Measurements from ENCODE around the gene GALT.

Gene GALT

DNA sequence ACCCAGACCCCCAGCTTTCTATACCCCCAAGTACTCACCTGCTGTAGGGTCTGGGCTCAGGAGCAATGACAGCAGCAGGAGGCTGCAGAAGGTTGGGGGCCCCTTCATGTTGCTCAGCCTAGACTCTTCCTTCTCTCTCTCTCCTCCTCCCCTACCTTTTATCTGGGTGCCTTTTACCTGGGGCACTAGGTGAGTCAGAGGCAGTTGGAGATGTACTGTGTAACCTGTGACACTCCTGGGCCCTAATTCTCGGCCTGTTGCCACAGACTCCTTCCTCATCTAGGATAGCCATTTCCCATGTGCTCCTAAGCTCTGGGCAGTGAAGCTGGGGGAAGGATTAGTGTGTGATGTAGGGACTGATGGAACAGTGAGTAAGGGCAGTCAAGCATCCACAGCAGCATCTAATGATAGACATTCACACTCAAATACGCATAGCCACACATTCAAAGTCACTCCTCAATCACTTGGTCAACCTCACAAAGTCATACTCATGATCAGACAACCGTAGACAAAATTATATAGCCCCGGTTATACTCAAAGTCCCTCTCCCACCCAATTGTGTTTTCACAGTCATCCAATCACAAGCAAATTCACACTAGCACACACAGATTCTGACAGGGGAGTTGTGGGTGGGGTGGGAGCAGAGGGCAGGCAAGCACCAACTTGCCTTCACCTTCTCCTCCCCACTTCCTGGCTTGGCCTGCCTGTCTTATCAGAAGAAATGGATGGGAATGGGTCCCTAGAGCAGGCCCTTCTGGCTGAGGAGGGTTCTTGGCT lies 16.2 kb downstream of the GALT start, which contains the start of gene CCL27:
CCL27 (minus strand) TSS at position 132 of the 777 bp plus-strand sequence; CDS start at position 108, 24 bp downstream.
- H3K4me3 ChIP-seq (ENCODE audit: low read length): no peak within 1 kb of the TSS

DNA sequence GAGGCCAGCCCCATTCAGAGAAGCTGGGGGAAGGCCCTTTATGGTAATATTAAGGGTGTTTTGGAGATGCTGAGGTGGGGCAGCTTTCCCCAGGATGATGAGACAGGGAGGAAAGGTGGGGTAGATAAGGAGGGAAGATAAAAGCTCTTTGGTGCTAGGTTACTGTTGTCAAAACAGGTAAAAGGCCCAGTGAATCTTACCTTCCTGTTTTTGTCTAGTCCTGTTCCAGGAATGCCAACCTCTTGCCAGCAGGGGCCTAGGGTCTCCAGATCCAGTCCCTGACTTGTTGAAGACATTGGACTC lies 16.8 kb downstream of the GALT start:
- H3K4me3 ChIP-seq (ENCODE audit: low read length): no peak overlapping the region
- H3K36me3 ChIP-seq (ENCODE audit: control insufficient read depth, insufficient read depth, low read length): peaks cover 2% of the 10 kb centered on the region
- H3K4me1 ChIP-seq (ENCODE audit: control insufficient read depth, insufficient read depth, low read length): peaks cover 3% of the 10 kb centered on the region
- H3K27ac ChIP-seq (ENCODE audit: low read depth, low read length): no peak overlapping the region
- H3K9ac ChIP-seq (ENCODE audit: low read length): no peak overlapping the region
- no peaks in the 10 kb centered on the region for H3K27me3 ChIP-seq (ENCODE audit: control insufficient read depth, insufficient read depth, low read length)

More for the DNA sequence above, 16.2 kb downstream of the GALT start, which contains the start of gene CCL27:
- H3K27ac ChIP-seq (ENCODE audit: low read depth, low read length): no peak within 1 kb of the TSS
- no peaks in the 10 kb centered on the region for H3K36me3 ChIP-seq (ENCODE audit: control insufficient read depth, insufficient read depth, low read length)
- H3K4me1 ChIP-seq (ENCODE audit: control insufficient read depth, insufficient read depth, low read length): peaks cover 3% of the 10 kb centered on the region
- H3K9ac ChIP-seq (ENCODE audit: low read length): no peak within 1 kb of the TSS
- no peaks in the 10 kb centered on the region for H3K27me3 ChIP-seq (ENCODE audit: control insufficient read depth, insufficient read depth, low read length)

DNA sequence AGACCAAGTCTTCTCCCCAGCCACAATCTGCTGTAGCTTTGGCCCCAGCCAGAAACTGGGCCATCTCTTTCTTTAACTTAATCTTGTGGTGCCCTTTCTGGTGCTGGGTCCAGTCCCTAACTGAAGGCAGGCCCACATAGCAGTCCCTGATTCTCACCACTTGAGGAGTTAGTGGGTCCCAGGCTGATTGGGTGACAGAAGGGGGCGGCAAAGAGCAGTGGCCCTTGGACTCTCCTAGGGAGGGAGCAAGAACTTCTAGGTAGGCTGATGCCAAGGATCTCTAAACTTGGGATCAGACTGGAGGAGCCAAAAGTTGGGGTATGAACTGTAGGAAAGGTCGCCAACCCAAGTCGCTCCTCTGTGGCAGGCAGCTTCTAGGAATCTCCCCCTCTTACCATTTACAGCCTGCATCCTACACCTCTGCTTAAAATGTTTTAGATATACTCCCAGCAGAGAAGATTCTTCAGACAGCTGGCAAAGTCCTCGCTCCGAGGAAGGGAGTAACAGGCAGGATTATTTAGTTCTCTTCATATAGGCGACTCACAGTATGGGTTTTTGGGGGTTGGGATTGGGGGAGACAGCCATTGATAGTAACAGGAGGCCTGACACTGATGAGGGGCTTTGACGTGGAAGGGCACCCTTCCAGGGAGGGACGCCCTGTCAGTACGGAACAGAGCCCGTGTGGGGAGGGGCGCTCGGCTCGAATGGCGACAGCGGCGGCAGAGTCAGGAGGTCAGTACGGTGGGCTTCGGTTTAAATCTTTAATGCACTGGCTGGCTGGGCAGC lies 18.0 kb downstream of the GALT start:
- Histone ChIP-seq H3K36me3 (ENCODE audit: control insufficient read depth, insufficient read depth, low read length) (peaks cover 4% of the 10 kb centered on the region), H3K4me3 (ENCODE audit: low read length) (peak overlapping the region; percentile 72), H3K4me1 (ENCODE audit: control insufficient read depth, insufficient read depth, low read length) (peaks cover 3% of the 10 kb centered on the region), H3K27me3 (ENCODE audit: control insufficient read depth, insufficient read depth, low read length) (no peaks in the 10 kb centered on the region), H3K27ac (ENCODE audit: low read depth, low read length) (peak overlapping the region; percentile 99), H3K9ac (ENCODE audit: low read length) (peak overlapping the region; percentile 12)

DNA sequence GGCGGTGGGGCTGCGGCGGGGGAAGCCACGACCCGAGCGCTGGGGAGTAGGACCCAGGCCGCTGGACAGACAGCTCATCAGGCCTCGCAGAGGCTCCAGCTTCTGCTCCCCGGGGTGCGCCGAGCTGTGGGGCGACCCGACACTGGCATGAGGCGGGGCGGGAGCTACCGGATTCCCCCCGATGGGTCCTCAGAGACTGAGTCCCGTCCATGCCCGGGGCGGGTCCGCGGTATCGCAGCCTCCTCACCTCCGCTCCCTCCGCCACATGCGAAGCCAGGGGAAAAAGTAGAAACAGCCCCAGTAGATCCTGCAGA lies 18.5 kb downstream of the GALT start:
- H3K9ac ChIP-seq (ENCODE audit: low read length): peak overlapping the region; percentile 21
- peak overlapping the region; percentile 99 for H3K27ac ChIP-seq (ENCODE audit: low read depth, low read length)

DNA sequence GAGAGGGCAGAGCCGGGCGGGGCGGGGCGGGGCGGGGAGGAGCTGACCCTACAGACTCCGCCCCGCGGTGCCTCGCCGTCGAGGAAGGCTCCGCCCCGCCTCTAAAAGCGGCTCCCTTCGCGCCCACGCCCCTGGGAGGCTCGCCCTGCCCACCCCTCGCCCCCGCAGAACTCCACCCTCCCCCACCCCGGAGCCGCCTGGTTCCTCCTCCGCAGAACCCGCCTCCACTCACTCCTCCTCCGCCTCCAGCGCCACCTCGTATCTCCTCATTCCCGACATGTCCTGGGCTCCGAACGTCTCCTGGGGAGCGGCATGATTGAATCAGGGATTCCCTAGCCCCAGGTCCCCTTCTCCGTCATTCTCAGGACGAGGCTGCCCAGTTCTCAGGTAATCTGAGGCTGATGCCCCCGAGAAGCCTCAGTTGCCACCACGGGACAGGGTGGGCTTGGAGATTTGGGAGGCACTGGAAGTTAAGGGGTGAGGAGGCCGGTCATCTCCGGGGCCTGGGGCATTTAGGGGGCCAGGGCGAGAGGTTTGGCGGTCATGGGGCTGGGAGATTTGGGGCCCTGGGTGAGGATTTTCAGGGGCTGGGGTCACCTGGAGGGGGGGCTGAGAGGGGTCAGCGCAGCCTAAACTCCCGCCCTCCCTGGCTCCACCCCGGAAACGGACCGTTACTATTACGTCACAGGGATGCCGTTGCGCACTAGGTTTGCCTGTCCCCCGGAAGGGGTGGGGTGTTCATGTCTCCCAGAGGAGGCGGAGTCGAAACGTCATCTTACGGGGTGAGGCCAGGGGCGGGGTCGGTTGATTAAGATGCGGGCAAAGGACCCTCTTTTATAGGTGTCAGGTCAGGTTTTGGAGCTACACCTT lies 19.1 kb downstream of the GALT start:
- Histone ChIP-seq H3K36me3 (ENCODE audit: control insufficient read depth, insufficient read depth, low read length) (peaks cover 4% of the 10 kb centered on the region), H3K4me3 (ENCODE audit: low read length) (peak overlapping the region; percentile 92), H3K27ac (ENCODE audit: low read depth, low read length) (peak overlapping the region; percentile 99), H3K27me3 (ENCODE audit: control insufficient read depth, insufficient read depth, low read length) (no peaks in the 10 kb centered on the region), H3K9ac (ENCODE audit: low read length) (peak overlapping the region; percentile 97), H3K4me1 (ENCODE audit: control insufficient read depth, insufficient read depth, low read length) (peaks cover 3% of the 10 kb centered on the region)

More for the DNA sequence above, 18.5 kb downstream of the GALT start:
- Histone ChIP-seq H3K4me3 (ENCODE audit: low read length) (peak overlapping the region; percentile 72), H3K36me3 (ENCODE audit: control insufficient read depth, insufficient read depth, low read length) (peaks cover 4% of the 10 kb centered on the region), H3K4me1 (ENCODE audit: control insufficient read depth, insufficient read depth, low read length) (peaks cover 3% of the 10 kb centered on the region), H3K27me3 (ENCODE audit: control insufficient read depth, insufficient read depth, low read length) (no peaks in the 10 kb centered on the region)

DNA sequence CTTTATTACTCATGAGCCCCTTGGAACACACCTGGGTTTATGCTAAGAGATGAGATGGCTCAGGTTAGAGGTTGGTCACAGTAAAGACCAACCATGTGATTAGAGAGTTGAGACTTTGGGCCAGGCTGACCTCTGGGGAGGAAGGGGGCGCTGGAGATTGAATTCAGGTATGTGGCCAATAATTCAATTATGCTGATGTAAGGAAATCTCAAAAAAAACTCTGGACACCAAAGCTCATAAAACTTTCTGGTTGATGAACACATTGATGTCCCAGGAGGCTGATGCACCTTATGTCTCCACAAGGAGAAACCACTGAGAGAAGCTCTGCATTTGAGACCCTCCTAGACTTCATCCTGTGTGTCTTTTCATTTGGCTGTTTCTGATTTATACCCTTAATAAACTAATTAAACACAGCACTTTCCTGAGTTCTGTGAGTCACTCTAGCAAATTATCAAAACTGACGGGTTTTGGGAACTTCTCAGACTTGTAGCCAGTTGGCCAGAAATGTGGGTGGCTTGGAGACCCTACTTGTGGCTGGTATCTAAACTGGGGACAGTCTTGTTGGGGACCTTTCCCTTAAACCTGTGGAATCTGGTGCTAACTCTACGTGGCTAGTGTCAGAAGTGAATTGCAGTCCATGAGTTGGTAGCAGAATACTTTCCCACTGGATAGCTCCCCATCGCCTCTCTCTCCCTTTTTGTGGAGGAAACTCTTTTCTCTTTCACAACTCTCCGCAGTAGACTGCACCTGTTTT lies 23.5 kb downstream of the GALT start:
- Histone ChIP-seq H3K27ac (ENCODE audit: low read depth, low read length) (no peak overlapping the region), H3K4me1 (ENCODE audit: control insufficient read depth, insufficient read depth, low read length) (peaks cover 3% of the 10 kb centered on the region), H3K27me3 (ENCODE audit: control insufficient read depth, insufficient read depth, low read length) (no peaks in the 10 kb centered on the region), H3K36me3 (ENCODE audit: control insufficient read depth, insufficient read depth, low read length) (peaks cover 4% of the 10 kb centered on the region), H3K4me3 (ENCODE audit: low read length) (no peak overlapping the region), H3K9ac (ENCODE audit: low read length) (no peak overlapping the region)

DNA sequence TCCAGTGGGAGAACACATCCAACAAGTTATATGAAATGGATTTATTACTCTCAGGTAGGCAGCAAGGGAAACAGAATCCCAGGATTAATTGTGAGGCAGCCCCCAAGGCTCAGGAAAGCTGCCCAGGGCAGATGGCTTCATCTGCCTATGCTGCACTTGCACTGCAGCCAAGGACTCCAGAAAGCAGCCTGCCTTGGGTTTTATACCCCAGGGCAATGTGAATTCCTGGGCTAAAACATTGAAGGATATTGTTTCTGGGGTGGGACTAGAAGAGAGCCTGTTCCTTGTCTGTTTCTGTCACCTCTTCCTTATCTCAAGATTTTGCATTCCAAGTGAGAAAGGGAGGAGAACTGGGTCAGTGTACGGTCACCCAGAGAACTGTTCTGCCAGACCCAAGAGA lies 24.8 kb downstream of the GALT start:
- H3K27me3 ChIP-seq (ENCODE audit: control insufficient read depth, insufficient read depth, low read length): no peaks in the 10 kb centered on the region
- peaks cover under 1% of the 10 kb centered on the region for H3K4me1 ChIP-seq (ENCODE audit: control insufficient read depth, insufficient read depth, low read length)
- peaks cover 4% of the 10 kb centered on the region for H3K36me3 ChIP-seq (ENCODE audit: control insufficient read depth, insufficient read depth, low read length)
- H3K4me3 ChIP-seq (ENCODE audit: low read length): no peak overlapping the region
- no peak overlapping the region for H3K27ac ChIP-seq (ENCODE audit: low read depth, low read length)
- no peak overlapping the region for H3K9ac ChIP-seq (ENCODE audit: low read length)

DNA sequence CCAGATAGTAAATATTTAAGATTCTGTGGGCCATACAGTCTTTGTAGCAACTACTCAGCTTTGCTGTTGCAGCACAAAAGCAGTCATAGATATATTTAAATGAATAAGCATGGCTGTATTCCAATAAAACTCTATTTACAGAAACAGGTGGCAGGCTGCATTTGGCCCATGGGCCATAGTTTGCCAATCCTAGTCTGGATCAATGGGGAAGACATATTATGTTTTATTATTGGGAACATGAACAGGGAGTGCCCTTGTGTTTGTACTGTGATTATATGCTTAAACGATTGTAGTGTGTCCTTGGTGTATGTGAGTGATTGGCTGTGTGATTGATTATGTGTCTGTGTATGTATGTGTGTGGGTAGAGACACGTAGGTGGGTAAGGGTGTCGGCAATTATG lies 28.0 kb downstream of the GALT start:
- Histone ChIP-seq H3K4me3 (ENCODE audit: low read length) (no peak overlapping the region), H3K9ac (ENCODE audit: low read length) (no peak overlapping the region), H3K27ac (ENCODE audit: low read depth, low read length) (no peak overlapping the region), H3K27me3 (ENCODE audit: control insufficient read depth, insufficient read depth, low read length) (no peaks in the 10 kb centered on the region), H3K4me1 (ENCODE audit: control insufficient read depth, insufficient read depth, low read length) (no peaks in the 10 kb centered on the region), H3K36me3 (ENCODE audit: control insufficient read depth, insufficient read depth, low read length) (no peaks in the 10 kb centered on the region)

DNA sequence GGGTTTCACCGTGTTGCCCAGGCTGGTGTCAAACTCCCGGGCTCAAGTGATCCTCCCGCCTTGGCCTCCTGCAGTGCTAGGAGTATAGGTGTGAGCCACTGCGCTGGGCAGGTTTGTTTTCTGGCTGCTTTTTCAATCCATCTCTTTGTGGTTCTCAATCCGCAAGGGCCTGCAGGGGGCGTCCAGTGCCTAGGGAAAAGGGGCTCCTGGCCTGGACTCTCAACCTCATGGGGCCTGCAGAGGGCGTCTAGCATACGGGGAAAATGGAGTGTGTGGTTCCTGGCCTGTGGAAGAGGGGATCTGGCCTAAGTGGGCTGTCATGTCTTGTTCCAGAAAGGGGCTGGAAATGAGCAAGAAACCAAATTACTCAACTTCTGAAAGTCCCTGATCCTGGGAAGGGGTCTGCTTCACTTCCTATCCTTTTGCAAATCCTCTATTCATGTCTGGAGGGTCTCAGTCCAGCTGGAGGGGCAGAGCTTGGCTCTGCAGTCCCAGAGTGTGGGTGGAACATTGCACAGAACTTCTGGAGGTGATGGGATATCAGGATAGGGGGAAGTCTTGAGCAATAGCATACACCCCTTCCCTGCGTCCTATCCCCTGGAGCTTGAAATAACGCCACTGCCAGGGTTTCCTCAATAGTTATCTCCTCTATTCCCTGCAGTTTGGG lies 28.7 kb downstream of the GALT start:
- no peaks in the 10 kb centered on the region for H3K4me1 ChIP-seq (ENCODE audit: control insufficient read depth, insufficient read depth, low read length)
- no peaks in the 10 kb centered on the region for H3K27me3 ChIP-seq (ENCODE audit: control insufficient read depth, insufficient read depth, low read length)
- no peak overlapping the region for H3K9ac ChIP-seq (ENCODE audit: low read length)
- no peaks in the 10 kb centered on the region for H3K36me3 ChIP-seq (ENCODE audit: control insufficient read depth, insufficient read depth, low read length)
- H3K4me3 ChIP-seq (ENCODE audit: low read length): no peak overlapping the region
- no peak overlapping the region for H3K27ac ChIP-seq (ENCODE audit: low read depth, low read length)

DNA sequence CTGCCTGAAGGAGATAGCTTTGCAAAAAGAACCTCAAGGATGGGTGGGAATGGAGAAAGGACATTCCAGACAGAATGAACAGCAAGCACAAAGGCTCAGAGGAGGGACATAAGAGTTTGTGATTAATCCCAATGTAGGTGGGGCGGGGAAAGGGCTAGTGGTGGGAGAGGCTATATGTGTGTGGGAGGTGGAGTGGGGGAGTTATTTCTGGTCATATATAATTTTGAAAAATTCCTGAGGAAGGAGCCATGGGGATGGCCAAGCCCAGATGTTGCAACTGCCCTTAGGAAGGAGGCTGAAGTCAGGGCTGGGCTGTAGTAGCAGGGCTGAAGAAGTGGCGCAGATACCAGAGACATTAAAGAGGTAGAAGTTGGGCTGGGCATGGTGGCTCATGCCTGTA lies 29.4 kb downstream of the GALT start:
- H3K27ac ChIP-seq (ENCODE audit: low read depth, low read length): no peak overlapping the region
- H3K4me1 ChIP-seq (ENCODE audit: control insufficient read depth, insufficient read depth, low read length): no peaks in the 10 kb centered on the region
- no peak overlapping the region for H3K4me3 ChIP-seq (ENCODE audit: low read length)

DNA sequence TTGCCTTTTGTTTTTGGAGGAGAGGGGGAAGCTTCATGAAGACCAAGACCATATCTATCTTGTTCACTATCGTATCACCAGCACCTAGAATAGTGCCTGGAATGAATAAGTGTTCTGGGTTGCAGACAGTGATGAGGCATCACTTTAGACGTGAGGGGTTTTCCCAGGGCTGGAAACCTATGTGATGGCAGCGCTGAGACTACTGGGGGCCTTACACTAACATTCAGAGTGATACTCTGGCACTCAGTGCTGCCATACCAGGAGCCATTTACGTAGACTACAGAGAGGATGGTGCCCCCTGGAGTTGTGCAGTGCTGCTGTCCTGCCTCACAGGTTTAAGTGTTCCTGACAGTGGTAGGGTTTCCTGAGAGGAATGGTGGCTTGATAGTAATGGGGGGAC lies 37.7 kb downstream of the GALT start:
- Histone ChIP-seq H3K9ac (ENCODE audit: low read length) (no peak overlapping the region), H3K27ac (ENCODE audit: low read depth, low read length) (no peak overlapping the region), H3K4me3 (ENCODE audit: low read length) (no peak overlapping the region), H3K27me3 (ENCODE audit: control insufficient read depth, insufficient read depth, low read length) (no peaks in the 10 kb centered on the region), H3K36me3 (ENCODE audit: control insufficient read depth, insufficient read depth, low read length) (no peaks in the 10 kb centered on the region), H3K4me1 (ENCODE audit: control insufficient read depth, insufficient read depth, low read length) (no peaks in the 10 kb centered on the region)

More for the DNA sequence above, 29.4 kb downstream of the GALT start:
- H3K36me3 ChIP-seq (ENCODE audit: control insufficient read depth, insufficient read depth, low read length): no peaks in the 10 kb centered on the region
- H3K9ac ChIP-seq (ENCODE audit: low read length): no peak overlapping the region
- no peaks in the 10 kb centered on the region for H3K27me3 ChIP-seq (ENCODE audit: control insufficient read depth, insufficient read depth, low read length)
